HFFc6 (cell line): ENCODE data around the gene ANXA4. TPM values are rescaled to one million over a fixed set of nuclear protein-coding genes. Genes with fewer than 3 reads are reported as not detected.

Experiments
- DNase-seq: peaks from one replicate; pipeline ENCODE4 v3.0.0-alpha.2; 2018
- H3K27ac Mint-ChIP-seq: 2 replicates; pipeline ENCODE4 v1.8.0; 2020; ENCODE audit warnings: mild to moderate bottlenecking, mixed read lengths
- H3K27me3 Mint-ChIP-seq: 2 replicates; pipeline ENCODE4 v1.8.0; 2021; ENCODE audit warnings: mild to moderate bottlenecking, moderate library complexity, mixed read lengths; ENCODE audit not compliant: insufficient read depth
- H3K36me3 Mint-ChIP-seq: 2 replicates; pipeline ENCODE4 v1.8.0; 2021; ENCODE audit warnings: low read depth, mixed read lengths
- H3K4me1 Mint-ChIP-seq: 2 replicates; pipeline ENCODE4 v1.8.0; 2020; ENCODE audit warnings: low read depth, mixed read lengths
- H3K4me3 Mint-ChIP-seq: 2 replicates; pipeline ENCODE4 v1.8.0; 2020; ENCODE audit warnings: mild to moderate bottlenecking, moderate library complexity, mixed read lengths
- H3K9me3 Mint-ChIP-seq: 2 replicates; pipeline ENCODE4 v1.8.0; 2020; ENCODE audit warnings: mild to moderate bottlenecking, mixed read lengths
- total RNA-seq, 6 experiments: library from RNA; stranded (reverse); fragmentation: NEBNext Ultra II Directional; extraction: Animal tissue kit (Norgen Biotek cat#: 25700); gene quantifications; 2 replicates in 1 of 6; 3 replicates in 5 of 6; pipeline ENCODE4 v1.2.3, GENCODE V29; 2021
- TF ChIP-seq, protein P1 (sequence below): fragments of 200-600 bp; sonication (generic); IDR thresholded peaks from 2 replicates; pipeline ENCODE4 v1.5.0; 2021; ENCODE audit warnings: antibody characterized with exemption, mild to moderate bottlenecking

Gene ANXA4
- total RNA-seq, 6 experiments from 2014 or later = 92.8 to 112 (median 96.1) TPM

DNA sequence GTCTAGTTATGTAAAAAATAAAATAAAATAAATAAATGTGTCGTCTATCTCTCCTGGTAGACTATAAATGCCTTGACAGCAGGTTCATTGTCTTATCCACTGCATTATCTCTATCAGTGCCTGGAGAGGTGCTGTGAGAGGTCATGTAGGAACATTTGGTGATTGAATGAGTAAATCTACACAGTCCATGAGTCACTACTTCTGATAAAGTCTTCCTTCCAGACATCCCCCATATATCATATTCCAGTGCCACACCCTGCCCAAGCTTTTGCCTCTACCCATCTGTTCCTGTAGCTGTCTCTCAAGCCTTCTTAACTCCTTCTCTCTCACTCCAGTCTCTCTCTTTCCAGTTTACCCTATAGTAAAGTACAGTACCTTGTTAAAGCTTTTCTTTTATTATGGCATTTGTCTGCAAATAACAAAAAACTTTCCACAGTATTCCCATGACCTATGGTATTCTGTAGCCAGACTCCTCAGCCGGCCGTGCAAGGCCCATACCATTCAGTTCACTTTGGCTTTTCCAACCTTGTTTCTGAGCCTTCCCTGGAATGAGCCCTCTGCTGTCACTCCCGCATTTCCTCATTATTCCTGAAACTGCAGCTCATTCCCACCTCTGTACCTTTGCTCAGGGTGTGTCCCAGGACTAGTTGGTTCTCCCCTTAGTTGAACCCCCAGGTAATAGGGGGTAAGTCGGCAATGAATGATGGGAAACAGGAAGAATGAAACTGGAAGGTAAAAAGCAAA, 37.5 kb downstream of the ANXA4 start:
- peak; percentile 17 for DNase-seq
- Mint-ChIP-seq H3K4me1 (peaks cover 26% of the 10 kb centered on the region), H3K9me3 (no peaks in the 10 kb centered on the region), H3K36me3 (peaks cover 7% of the 10 kb centered on the region; the same call in 1 of the 2 replicates), H3K27ac (no peak overlapping the region), H3K27me3 (peaks cover 3% of the 10 kb centered on the region; the same call in 1 of the 2 replicates), H3K4me3 (no peak overlapping the region)
- TF ChIP-seq, protein P1, sequence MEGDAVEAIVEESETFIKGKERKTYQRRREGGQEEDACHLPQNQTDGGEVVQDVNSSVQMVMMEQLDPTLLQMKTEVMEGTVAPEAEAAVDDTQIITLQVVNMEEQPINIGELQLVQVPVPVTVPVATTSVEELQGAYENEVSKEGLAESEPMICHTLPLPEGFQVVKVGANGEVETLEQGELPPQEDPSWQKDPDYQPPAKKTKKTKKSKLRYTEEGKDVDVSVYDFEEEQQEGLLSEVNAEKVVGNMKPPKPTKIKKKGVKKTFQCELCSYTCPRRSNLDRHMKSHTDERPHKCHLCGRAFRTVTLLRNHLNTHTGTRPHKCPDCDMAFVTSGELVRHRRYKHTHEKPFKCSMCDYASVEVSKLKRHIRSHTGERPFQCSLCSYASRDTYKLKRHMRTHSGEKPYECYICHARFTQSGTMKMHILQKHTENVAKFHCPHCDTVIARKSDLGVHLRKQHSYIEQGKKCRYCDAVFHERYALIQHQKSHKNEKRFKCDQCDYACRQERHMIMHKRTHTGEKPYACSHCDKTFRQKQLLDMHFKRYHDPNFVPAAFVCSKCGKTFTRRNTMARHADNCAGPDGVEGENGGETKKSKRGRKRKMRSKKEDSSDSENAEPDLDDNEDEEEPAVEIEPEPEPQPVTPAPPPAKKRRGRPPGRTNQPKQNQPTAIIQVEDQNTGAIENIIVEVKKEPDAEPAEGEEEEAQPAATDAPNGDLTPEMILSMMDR = no peak

DNA sequence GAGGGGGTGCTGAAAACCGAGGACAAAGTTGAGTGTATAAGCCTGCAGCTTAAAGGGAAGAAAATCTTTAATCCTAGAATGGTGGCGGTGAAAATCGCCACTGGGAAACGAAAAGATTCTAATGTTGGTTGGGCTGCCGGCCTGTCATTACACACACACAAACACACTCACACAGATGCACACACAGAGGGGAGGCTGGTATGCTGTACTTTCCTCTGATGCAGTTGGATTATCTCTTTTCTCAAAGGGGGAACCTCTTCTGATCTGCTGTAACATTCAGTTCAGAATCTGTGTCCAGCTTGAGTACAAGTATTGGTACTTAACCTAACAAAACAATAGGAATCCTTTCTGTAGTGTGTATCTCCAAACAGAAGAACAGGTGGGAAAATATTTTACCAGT, 39.0 kb downstream of the ANXA4 start:
- H3K9me3 Mint-ChIP-seq = no peaks in the 10 kb centered on the region
- peak overlapping the region; percentile 19; the same call in 1 of the 2 replicates for H3K27ac Mint-ChIP-seq
- TF ChIP-seq, protein P1 = no peak
- peaks cover 26% of the 10 kb centered on the region for H3K4me1 Mint-ChIP-seq
- H3K36me3 Mint-ChIP-seq = no peaks in the 10 kb centered on the region
- H3K27me3 Mint-ChIP-seq = peaks cover 3% of the 10 kb centered on the region; the same call in 1 of the 2 replicates
- no peak overlapping the region for H3K4me3 Mint-ChIP-seq
- no peak for DNase-seq

DNA sequence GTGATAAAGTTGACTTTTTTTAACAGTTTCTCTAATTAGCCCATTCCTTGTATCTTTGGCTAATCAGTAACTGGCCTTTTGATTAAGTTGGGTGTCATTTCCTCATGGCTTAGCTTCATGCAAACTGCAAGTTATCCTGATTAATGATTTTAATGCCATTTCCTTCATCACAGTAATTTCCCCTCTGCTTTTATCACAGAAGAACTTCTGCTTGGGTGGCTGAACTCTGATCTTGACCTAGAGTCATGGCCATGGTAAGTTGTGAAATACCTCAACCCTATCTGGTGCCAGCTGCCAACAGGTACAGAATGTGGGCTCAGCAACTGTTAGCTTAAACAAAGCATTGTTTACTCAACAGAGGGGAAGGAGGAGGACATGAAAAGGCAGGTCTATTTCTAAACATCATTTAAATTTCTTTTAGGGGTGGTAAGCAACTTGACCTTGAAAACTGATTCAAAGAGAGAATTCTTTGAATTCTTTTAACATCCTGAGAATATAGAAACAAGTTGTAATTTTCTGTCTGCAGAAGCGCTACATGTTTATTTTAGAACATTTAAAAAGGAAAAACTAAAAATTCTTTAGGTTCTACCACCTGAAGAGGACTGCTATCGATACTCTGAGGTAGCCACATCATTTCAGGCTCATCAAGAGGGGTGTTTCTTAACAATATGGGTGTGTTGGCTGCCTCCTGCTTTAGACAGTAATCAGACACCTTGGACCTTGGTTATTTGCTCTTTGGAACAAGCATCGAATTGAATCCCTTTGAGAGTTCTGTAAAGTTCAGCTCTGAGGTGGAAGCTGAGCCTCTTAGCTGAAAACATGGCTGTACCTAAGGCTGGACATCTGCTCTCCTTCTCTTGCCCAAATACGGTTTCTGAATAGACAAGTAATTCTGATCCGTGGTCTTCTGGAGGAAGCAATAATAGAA, 39.7 kb downstream of the ANXA4 start:
- no peaks in the 10 kb centered on the region for H3K36me3 Mint-ChIP-seq
- TF ChIP-seq, protein P1 = no peak
- no peak for DNase-seq
- H3K4me3 Mint-ChIP-seq = no peak overlapping the region
- H3K9me3 Mint-ChIP-seq = no peaks in the 10 kb centered on the region
- H3K4me1 Mint-ChIP-seq = peaks cover 26% of the 10 kb centered on the region
- no peaks in the 10 kb centered on the region; the same call in 1 of the 2 replicates for H3K27me3 Mint-ChIP-seq
- no peak overlapping the region for H3K27ac Mint-ChIP-seq

DNA sequence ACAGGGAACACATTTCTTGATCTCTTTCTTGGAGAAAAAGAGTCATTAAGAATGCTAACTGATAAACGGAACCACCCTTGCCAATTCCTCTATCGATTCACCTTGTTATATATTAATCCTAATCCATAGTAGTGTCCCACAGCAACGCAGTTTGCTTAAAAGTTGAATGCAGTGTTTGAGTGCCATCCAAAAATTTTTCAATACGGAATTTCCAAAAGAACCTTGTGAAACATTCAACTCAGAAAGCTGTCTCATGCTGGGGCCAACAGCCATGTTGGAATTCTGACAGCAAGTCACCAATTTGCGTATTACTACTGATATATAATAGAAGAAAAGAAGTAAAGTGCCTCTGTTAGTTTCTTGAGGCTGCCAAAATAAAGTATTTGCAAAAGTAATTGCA, 42.3 kb downstream of the ANXA4 start:
- Mint-ChIP-seq H3K4me1 (peaks cover 26% of the 10 kb centered on the region), H3K36me3 (peaks cover 11% of the 10 kb centered on the region), H3K27me3 (no peaks in the 10 kb centered on the region; the same call in 1 of the 2 replicates), H3K4me3 (no peak overlapping the region), H3K27ac (no peak overlapping the region), H3K9me3 (no peaks in the 10 kb centered on the region)
- TF ChIP-seq, protein P1 = no peak
- no peak for DNase-seq

DNA sequence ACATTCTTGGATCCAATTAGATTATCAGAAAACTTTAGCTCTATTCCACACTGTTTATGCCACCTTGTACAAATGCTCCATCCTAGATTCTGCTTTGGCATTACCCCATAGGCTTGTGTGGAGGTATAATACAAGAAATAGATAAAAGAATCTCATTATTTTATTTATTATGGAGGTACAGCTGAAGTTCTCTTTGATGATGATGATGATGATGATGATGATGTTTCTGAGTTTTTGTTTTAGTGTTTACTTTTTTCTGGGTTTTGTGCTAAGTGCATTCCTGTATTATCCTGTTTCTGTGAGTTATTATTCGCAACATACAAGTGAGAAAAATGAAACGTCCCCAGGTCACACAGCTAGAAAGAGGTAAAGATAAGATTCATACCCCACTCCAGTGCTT, 43.4 kb downstream of the ANXA4 start:
- Mint-ChIP-seq H3K4me3 (no peak overlapping the region), H3K27ac (no peak overlapping the region), H3K4me1 (peaks cover 29% of the 10 kb centered on the region), H3K27me3 (no peaks in the 10 kb centered on the region; the same call in 1 of the 2 replicates), H3K9me3 (no peaks in the 10 kb centered on the region), H3K36me3 (peaks cover 11% of the 10 kb centered on the region)
- TF ChIP-seq, protein P1 = no peak
- no peak for DNase-seq
